Esophagus muscularis mucosa (tissue), 3 donors: Measurements from ENCODE around the gene CLIC5.

Source experiments
- POLR2AphosphoS5 ChIP-seq, 2 donors: sonication (generic); formaldehyde crosslinking; IDR thresholded peaks; one replicate each; pipeline ENCODE4 v1.6.1; 2017; ENCODE audit warnings: antibody characterized with exemption in 2 of 2
- TF ChIP-seq, protein P1 (sequence below), 3 experiments: fragments of 200-600 bp in 2 of 3; fragments of 450-650 bp in 1 of 3; sonication (generic) in 2 of 3; IDR thresholded peaks; one replicate each; pipeline ENCODE4 v1.5.1; 2017 to 2019; ENCODE audit warnings: antibody characterized with exemption in 3 of 3, mild to moderate bottlenecking in 2 of 3, moderate library complexity in 1 of 3

- TF ChIP-seq, protein P1, sequence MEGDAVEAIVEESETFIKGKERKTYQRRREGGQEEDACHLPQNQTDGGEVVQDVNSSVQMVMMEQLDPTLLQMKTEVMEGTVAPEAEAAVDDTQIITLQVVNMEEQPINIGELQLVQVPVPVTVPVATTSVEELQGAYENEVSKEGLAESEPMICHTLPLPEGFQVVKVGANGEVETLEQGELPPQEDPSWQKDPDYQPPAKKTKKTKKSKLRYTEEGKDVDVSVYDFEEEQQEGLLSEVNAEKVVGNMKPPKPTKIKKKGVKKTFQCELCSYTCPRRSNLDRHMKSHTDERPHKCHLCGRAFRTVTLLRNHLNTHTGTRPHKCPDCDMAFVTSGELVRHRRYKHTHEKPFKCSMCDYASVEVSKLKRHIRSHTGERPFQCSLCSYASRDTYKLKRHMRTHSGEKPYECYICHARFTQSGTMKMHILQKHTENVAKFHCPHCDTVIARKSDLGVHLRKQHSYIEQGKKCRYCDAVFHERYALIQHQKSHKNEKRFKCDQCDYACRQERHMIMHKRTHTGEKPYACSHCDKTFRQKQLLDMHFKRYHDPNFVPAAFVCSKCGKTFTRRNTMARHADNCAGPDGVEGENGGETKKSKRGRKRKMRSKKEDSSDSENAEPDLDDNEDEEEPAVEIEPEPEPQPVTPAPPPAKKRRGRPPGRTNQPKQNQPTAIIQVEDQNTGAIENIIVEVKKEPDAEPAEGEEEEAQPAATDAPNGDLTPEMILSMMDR (IDR thresholded peaks at IDR 0.05), result no peak
- no peak for TF ChIP-seq POLR2AphosphoS5 (IDR thresholded peaks at IDR 0.05)
Measured at GRCh38 chr6:45986746-45987274, 28.9 kb downstream of the CLIC5 start.
